Right cardiac atrium (tissue), 5 donors: Measurements from ENCODE around the gene CES5A. TPM values are rescaled to one million over a fixed set of nuclear protein-coding genes. Genes with fewer than 3 reads are reported as not detected.

Source experiments
- ATAC-seq, 2 donors: fragments of 200-7000 bp; cut with Tn5 transposase; one replicate each; pipeline versions ENCODE4 v1.8.0 to v1.9.1; 2020; ENCODE audit warnings: moderate library complexity in 2 of 2, mild to moderate bottlenecking in 1 of 2
- DNase-seq, 3 donors: peaks; one replicate each; pipeline ENCODE4 v3.0.0-alpha.2; 2020
- H3K27ac ChIP-seq: one replicate; pipeline ENCODE4 v1.5.1; 2013; ENCODE audit warnings: mild to moderate bottlenecking, low read length, control low read depth, moderate library complexity
- H3K27me3 ChIP-seq: one replicate; pipeline ENCODE4 v1.6.1; 2013; ENCODE audit not compliant: control insufficient read depth, insufficient read depth
- H3K4me1 ChIP-seq: one replicate; pipeline ENCODE4 v1.6.1; 2013; ENCODE audit warnings: low read length; ENCODE audit not compliant: control insufficient read depth, insufficient read depth
- H3K4me3 ChIP-seq: one replicate; pipeline ENCODE4 v1.5.1; 2013; ENCODE audit warnings: low read length, control low read depth
- H3K9me3 ChIP-seq: one replicate; pipeline ENCODE4 v1.6.1; 2013; ENCODE audit warnings: low read length; ENCODE audit not compliant: control insufficient read depth
- WGBS: extraction: QIAGEN DNeasy Blood & Tissue Kit; methylation state at CpG from one replicate; pipeline ENCODE4 v1.1.7; 2013; 5-methylcytosine and 5-hydroxymethylcytosine counted together
- intact Hi-C, 4 donors: fragments of 100-400 bp; cut with DNase I; formaldehyde crosslinking; loops; one replicate each; pipeline versions ENCODE4 v1.11.0 to v1.14.0; 2022 to 2023
- polyA plus RNA-seq: library from polyadenylated mRNA; stranded (reverse); fragments of 200-250 nt; gene quantifications from one replicate; pipeline ENCODE4 v1.2.3, GENCODE V29; 2013
- total RNA-seq, 4 donors: library from RNA; stranded (reverse); fragmentation: NEBNext Ultra II Directional; extraction: Animal tissue kit (Norgen Biotek cat#: 25700); gene quantifications; one replicate each; pipeline ENCODE4 v1.2.1, GENCODE V29; 2021
- donor health status: healthy with polysubstance abuse.
- donor health status: DM: no; HTN: yes; CAD: no.
- donor health status: DM: no; HTN: no; CAD: no.
- donor health status: DM: no; HTN: yes; CAD: no; lungs with severe emphysema.
- donor health status: DM: yes; HTN: yes; CAD: no.

CES5A gene
- total and polyA plus RNA-seq, 5 donors, result 0.20 to 0.36 (median 0.27) TPM; not detected in 1

GRCh38 chr16:55907661-55908060 is 32.5 kb upstream of the CES5A start:
- no peak for ATAC-seq
- WGBS, result 76% methylated on average over 3 of the region's 3 CpGs
- Histone ChIP-seq H3K9me3 (no peaks in the 10 kb centered on the region), H3K27ac (no peak overlapping the region), H3K4me1 (peaks cover 3% of the 10 kb centered on the region), H3K4me3 (no peak overlapping the region), H3K27me3 (no peaks in the 10 kb centered on the region)
- intact Hi-C loops, result no loop called here
- no peak for DNase-seq

DNA sequence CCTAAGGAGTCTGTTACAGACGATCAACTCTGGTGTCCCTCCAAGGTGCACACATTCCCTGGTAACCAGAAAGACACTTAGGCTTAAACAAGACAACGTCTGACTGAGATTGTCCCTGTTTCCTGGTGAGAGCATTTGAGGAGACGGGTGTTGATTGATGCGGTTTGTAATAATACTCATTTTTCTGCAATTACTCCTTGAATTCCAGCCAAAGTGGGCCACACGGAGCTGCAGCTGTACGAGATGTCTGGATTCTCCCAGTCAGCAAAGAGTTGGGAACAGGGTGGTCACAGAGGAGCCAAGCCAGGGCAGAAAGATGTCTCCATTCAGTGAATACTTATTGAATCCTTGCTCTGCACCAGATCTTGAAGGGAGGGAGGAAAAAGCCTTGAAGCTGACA is 30.9 kb upstream of the CES5A start:
- no peak for ATAC-seq
- H3K4me3 ChIP-seq, result no peak overlapping the region
- H3K9me3 ChIP-seq, result no peaks in the 10 kb centered on the region
- 48% methylated on average over 6 of the region's 6 CpGs for WGBS
- DNase-seq, result no peak
- intact Hi-C loops, result no loop called here
- H3K27ac ChIP-seq, result no peak overlapping the region
- no peaks in the 10 kb centered on the region for H3K4me1 ChIP-seq
- no peaks in the 10 kb centered on the region for H3K27me3 ChIP-seq

DNA sequence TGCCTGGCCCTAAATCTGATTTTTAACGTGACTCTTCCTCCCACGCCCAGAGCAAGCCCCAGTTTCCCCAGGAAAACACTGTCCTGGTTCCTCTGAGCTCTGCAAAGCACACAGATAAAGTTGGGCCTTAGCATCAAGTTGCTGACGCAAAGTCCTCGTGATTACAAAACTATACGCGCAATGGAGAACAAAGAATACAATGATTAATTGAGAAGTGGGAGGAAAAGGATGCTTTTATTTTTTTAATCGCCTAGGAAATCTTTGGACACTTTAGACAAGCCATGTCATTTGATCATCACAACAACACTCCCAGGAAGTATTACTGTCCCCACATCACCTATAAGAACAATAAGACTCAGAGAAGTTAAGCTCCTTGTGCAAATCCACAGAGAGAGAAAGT is 30.5 kb upstream of the CES5A start:
- Histone ChIP-seq H3K9me3 (no peaks in the 10 kb centered on the region), H3K27ac (no peak overlapping the region), H3K4me3 (no peak overlapping the region), H3K4me1 (no peaks in the 10 kb centered on the region), H3K27me3 (no peaks in the 10 kb centered on the region)
- DNase-seq (no peak), ATAC-seq (no peak)
- intact Hi-C loops, result no loop called here
- 66% methylated on average over 7 of the region's 7 CpGs for WGBS

DNA sequence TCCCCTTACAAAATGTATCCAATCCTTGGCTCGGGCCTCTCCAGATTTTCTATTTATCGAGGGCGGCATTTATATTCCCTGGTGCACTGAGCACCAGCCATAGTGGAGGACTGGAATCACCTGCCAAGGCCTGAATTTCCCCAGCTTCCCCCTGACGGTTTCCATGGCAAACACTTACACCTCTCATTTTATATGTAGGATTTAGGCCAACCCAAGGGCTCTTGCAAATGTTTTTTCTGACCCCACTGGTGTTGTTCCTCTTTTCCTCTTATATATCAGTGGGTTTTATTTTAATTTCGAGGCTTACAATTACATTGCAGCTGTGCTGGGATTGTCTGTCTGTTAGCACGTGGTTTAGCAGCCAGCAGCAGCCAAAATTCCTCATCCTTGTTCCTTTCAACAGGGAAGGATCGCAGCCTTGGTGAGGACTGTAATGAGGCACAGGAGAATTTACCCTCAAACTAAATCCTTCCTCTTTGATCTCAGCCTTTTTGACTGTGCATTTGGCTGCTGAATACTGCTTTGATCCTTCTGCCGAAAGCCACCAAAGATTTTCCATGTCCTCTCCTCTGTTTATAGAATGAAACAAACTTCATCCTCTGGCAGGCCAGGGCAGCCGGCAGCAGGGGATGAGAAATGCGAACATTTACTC is 26.5 kb upstream of the CES5A start:
- DNase-seq (no peak), ATAC-seq (no peak)
- H3K27me3 ChIP-seq, result no peaks in the 10 kb centered on the region
- H3K9me3 ChIP-seq, result no peaks in the 10 kb centered on the region
- WGBS, result 54% methylated on average over 10 of the region's 10 CpGs
- no peaks in the 10 kb centered on the region for H3K4me1 ChIP-seq
- H3K4me3 ChIP-seq, result no peak overlapping the region
- intact Hi-C loops, result no loop called here
- no peak overlapping the region for H3K27ac ChIP-seq

DNA sequence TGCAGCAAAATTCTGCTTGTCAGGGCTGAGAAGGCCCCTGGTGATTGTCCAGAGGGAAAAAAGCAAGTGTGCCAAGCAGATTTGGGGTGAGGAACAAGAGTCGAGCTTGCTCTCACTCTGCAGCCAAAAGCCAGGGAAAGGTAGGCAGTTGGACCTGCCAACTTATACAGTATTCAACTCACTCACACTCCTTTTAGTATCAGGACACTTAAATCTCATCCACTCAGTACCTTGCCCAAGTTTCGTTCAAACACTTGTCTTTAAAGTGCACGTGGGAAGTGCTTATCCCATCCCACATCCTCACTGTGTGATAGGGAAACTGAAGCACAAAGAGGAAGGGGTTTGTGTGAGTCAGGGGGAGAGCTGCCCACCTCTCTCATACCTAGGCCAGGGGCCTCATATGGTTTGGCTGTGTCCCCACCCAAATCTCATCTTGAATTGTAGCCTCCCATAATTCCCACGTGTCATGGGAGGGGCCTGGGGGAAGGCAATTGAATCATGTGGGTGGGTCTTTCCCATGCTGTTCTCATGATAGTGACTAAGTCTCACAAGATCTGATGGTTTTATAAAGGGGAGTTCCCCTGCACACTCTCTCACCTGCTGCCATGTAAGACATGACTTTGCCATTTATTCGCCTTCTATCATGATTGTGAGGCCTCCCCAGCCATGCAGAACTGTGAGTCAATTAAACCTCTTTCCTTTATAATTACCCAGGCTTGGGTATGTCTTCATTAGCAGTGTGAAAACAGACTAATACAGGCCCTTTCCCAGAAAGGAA is 25.6 kb upstream of the CES5A start:
- WGBS, result 53% methylated on average over 5 of the region's 5 CpGs
- Histone ChIP-seq H3K4me1 (no peaks in the 10 kb centered on the region), H3K27ac (no peak overlapping the region), H3K27me3 (no peaks in the 10 kb centered on the region), H3K4me3 (no peak overlapping the region), H3K9me3 (no peaks in the 10 kb centered on the region)
- no peak for DNase-seq
- ATAC-seq, result no peak
- intact Hi-C loops, result no loop called here

- WGBS, result 59% methylated on average over 3 of the region's 3 CpGs
- Histone ChIP-seq H3K4me1 (no peaks in the 10 kb centered on the region), H3K4me3 (no peak overlapping the region), H3K27me3 (no peaks in the 10 kb centered on the region), H3K9me3 (no peaks in the 10 kb centered on the region), H3K27ac (no peak overlapping the region)
- intact Hi-C loops, result no loop called here
- ATAC-seq (no peak), DNase-seq (no peak)
Measured at GRCh38 chr16:55899857-55900256, 24.7 kb upstream of the CES5A start.

GRCh38 chr16:55898592-55898991 is 23.4 kb upstream of the CES5A start:
- DNase-seq (no peak), ATAC-seq (no peak)
- 80% methylated on average over 1 of the region's 1 CpG for WGBS
- Histone ChIP-seq H3K4me3 (no peak overlapping the region), H3K9me3 (no peaks in the 10 kb centered on the region), H3K27ac (no peak overlapping the region), H3K27me3 (no peaks in the 10 kb centered on the region), H3K4me1 (no peaks in the 10 kb centered on the region)
- intact Hi-C loops, result no loop called here

- no peak for DNase-seq
- 69% methylated on average over 2 of the region's 2 CpGs for WGBS
- no peak for ATAC-seq
- Histone ChIP-seq H3K4me1 (no peaks in the 10 kb centered on the region), H3K27ac (no peak overlapping the region), H3K4me3 (no peak overlapping the region), H3K9me3 (no peaks in the 10 kb centered on the region), H3K27me3 (no peaks in the 10 kb centered on the region)
- intact Hi-C loops, result no loop called here
Measured at GRCh38 chr16:55892821-55893220, 17.6 kb upstream of the CES5A start.

DNA sequence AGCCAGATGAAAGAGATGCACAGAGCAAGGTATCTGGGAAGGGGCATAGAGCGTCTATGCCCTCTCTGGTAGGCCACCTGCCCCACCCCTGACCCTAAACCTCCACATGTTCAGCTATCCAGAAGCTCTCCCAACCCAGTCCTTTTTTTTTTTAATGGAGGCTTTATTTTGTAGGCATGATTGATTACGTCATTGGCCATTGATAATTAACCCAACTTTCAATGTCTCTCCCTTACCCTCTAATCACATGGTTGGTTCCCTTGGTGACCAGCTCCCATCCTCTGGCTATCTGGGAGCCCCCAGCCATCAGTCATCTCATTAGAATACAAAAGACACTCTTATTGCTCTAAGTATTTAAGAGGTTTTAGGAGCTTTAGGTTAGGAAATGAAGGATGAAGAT is 14.3 kb upstream of the CES5A start:
- Histone ChIP-seq H3K27ac (no peak overlapping the region), H3K27me3 (no peaks in the 10 kb centered on the region), H3K9me3 (no peaks in the 10 kb centered on the region), H3K4me3 (no peak overlapping the region), H3K4me1 (no peaks in the 10 kb centered on the region)
- no peak for ATAC-seq
- no peak for DNase-seq
- WGBS, result 70% methylated on average over 2 of the region's 2 CpGs
- intact Hi-C loops, result no loop called here

- no peak overlapping the region for H3K4me3 ChIP-seq
- no peak overlapping the region for H3K27ac ChIP-seq
- DNase-seq, result no peak
- no peaks in the 10 kb centered on the region for H3K27me3 ChIP-seq
- WGBS, result 80% methylated on average over 2 of the region's 2 CpGs
- H3K9me3 ChIP-seq, result no peaks in the 10 kb centered on the region
- no peaks in the 10 kb centered on the region for H3K4me1 ChIP-seq
- intact Hi-C loops, result no loop called here
- no peak for ATAC-seq
Measured at GRCh38 chr16:55888546-55888945, 13.4 kb upstream of the CES5A start.

- Histone ChIP-seq H3K27ac (no peak overlapping the region), H3K4me3 (no peak overlapping the region), H3K27me3 (no peaks in the 10 kb centered on the region), H3K9me3 (no peaks in the 10 kb centered on the region), H3K4me1 (no peaks in the 10 kb centered on the region)
- ATAC-seq (no peak), DNase-seq (no peak)
- WGBS, result 56% methylated on average over 4 of the region's 4 CpGs
- intact Hi-C loops, result no loop called here
Measured at GRCh38 chr16:55876854-55877253, 1.7 kb upstream of the CES5A start.
